Subcutaneous adipose tissue (tissue), 4 donors: ENCODE measurements around the gene IZUMO4. TPM values are rescaled to one million over a fixed set of nuclear protein-coding genes. Genes with fewer than 3 reads are reported as not detected.

Experiments used
- total RNA-seq, 4 donors: library from RNA; depleted of rRNA; stranded (reverse); fragments of >200 nt; gene quantifications; one replicate each; pipeline ENCODE4 v1.1.0, GENCODE V29; 2016
- TF ChIP-seq, protein P1 (sequence below): fragments of 450-650 bp; IDR thresholded peaks from one replicate; pipeline ENCODE4 v1.5.1; 2016; ENCODE audit warnings: low read depth, mild to moderate bottlenecking, control low read depth, antibody characterized with exemption, moderate library complexity

The IZUMO4 gene
- total RNA-seq, 4 donors from 2014 or later: 2.0 to 11.1 (median 6.3) TPM

DNA sequence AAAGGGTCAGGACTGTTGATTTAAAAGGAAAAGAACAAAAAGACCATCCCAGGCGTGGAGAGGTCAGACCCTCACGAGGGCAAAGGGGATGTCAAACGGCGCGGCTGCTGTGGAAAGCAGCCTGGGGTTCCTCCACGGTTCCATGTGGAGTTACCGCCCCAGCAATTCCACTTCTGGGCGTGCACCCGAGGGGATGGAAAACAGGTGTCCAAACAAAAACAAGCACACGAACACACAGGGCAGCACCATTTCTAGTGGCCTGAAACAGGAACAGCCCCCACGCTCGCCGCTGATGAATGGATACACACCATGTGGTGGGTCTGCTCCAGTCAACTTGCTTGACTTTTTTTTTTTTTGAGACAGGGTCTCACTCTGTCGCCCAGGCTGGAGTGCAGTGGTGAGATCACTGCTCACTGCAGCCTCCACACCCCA lies 43.4 kb downstream of the IZUMO4 start:
- TF ChIP-seq, protein P1, sequence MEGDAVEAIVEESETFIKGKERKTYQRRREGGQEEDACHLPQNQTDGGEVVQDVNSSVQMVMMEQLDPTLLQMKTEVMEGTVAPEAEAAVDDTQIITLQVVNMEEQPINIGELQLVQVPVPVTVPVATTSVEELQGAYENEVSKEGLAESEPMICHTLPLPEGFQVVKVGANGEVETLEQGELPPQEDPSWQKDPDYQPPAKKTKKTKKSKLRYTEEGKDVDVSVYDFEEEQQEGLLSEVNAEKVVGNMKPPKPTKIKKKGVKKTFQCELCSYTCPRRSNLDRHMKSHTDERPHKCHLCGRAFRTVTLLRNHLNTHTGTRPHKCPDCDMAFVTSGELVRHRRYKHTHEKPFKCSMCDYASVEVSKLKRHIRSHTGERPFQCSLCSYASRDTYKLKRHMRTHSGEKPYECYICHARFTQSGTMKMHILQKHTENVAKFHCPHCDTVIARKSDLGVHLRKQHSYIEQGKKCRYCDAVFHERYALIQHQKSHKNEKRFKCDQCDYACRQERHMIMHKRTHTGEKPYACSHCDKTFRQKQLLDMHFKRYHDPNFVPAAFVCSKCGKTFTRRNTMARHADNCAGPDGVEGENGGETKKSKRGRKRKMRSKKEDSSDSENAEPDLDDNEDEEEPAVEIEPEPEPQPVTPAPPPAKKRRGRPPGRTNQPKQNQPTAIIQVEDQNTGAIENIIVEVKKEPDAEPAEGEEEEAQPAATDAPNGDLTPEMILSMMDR: no peak

DNA sequence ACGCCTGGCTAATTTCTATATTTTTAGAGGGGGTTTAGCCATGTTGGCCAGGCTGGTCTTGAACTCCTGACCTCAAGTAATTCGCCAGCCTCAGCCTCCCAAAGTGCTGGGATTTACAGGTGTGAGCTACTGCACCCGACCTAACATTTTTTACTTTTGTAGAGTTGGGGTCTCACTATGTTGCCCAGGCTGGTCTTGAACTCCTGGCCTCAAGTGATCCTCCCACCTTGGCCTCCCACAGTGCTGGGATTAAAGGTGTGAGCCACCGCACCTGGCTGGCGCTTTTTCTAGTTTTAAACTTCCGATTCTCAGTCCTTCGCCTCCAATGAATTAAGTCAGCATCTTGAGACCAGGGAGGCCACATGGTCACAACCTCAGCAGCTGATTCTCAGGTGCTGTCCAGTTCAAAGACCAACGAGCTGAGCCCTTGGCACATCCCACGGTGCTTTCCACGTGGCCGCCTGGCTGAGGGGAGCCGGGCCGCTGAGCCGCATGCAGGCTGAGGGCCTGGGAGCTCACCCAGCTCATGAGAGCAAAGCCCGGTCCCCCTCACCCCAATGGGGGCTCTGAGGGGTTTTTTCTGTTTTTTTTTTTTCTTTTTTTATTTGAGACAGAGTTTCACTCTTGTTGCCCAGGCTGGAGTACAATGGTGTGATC lies 45.6 kb downstream of the IZUMO4 start:
- TF ChIP-seq, protein P1: no peak

DNA sequence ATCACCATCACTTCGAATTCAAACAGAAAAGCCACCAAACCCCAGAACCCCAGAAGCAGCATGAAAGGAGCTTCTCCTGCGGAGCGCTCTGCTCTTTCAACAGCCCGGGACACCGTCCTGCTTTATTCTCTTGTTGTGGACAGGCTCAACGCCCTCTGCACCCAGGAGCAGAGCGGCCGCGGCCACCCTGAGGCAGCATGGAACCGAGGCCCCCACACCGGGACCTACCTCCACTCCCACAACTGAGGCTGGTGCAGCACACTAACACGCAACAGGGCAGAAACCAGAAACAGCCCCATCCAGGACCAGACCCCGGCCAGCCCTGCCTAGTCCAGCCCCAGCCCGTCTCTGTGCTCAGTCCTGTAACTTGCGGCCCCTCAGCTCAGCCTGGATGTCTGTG lies 47.5 kb downstream of the IZUMO4 start:
- TF ChIP-seq, protein P1: no peak

DNA sequence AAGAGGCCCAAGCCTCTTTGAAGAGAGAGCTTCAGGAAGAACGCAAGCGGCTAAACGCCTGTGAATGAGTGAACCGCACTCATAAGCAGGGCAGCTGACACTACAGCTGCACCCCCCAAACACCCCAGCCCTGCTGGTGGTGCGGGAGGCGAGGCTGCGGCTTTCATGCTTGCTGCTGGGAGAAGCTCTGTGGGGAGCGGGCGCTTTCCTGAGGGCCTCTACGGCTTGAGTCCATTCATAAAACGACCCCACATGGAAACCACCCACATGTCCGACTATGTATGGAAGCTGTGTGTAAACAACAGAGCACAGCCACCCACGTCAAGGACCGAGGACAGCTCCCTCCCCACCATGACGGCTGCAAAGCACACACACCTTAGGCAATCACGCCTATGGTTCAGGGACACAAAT lies 49.1 kb downstream of the IZUMO4 start:
- TF ChIP-seq, protein P1: no peak

DNA sequence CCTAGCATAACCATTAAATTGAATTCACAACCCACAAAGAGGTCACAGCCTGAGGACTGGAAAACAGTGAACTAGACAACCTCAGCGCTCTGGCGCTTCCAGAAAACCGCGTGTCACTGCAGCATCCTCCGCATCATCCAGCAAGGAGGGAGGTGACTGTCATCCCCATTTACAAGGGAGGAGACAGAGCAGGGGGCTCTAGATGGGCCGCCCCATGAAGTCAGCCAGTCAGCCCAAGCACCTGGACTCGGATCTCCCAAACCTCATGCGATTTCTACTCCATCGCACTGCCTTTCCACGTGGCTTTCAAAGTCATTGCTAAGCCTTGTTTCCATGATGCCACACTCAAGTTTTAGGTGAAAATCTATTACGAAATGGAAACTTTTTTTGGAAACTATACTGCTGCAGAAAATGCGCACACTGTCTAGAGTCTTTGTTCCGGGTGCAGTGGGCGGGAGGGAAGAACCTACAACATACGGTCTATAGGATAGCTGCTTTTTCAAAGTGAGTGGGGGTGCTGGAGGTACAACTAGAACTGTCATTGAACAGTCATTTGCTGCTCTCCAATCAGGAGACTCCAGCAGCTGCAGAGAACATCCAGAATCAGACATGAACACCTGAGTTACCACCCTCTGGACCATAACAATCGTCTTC lies 51.9 kb downstream of the IZUMO4 start:
- TF ChIP-seq, protein P1: no peak

Other genes with a start within 250 kb of the IZUMO4 start
- gene REXO1, start 248.4 kb upstream of the IZUMO4 start, total RNA-seq: 10 to 100 TPM; 12.3 to 30.5 (median 20.1) TPM
- 1 to 10 TPM in 3 of 4 donors, not detected in 1; 2.4 to 3.4 (median 2.9) TPM for gene KLF16, start 233.3 kb upstream of the IZUMO4 start, total RNA-seq
- 10 to 100 TPM; 43.7 to 88.9 (median 56.8) TPM for gene ABHD17A, start 211.4 kb upstream of the IZUMO4 start, total RNA-seq
- gene ADAT3, start 191.5 kb upstream of the IZUMO4 start, total RNA-seq: 1 to 10 TPM in 1 of 4 donors, under 1 TPM in 3; 0.68 to 1.1 (median 0.93) TPM
- gene SCAMP4, start 191.5 kb upstream of the IZUMO4 start, total RNA-seq: 10 to 100 TPM; 20.9 to 45.8 (median 42.4) TPM
- gene CSNK1G2, start 155.7 kb upstream of the IZUMO4 start, total RNA-seq: 10 to 100 TPM; 17.3 to 50.9 (median 26.2) TPM
- 10 to 100 TPM; 39.6 to 76.5 (median 54.3) TPM for gene BTBD2, start 81.2 kb upstream of the IZUMO4 start, total RNA-seq
- gene MKNK2, start 45.7 kb upstream of the IZUMO4 start, total RNA-seq: 100 to 1,000 TPM; 120 to 386 (median 204) TPM
- 10 to 100 TPM; 27.9 to 53.3 (median 46.5) TPM for gene MOB3A, start 589 bp upstream of the IZUMO4 start, total RNA-seq
- gene AP3D1, start 54.7 kb downstream of the IZUMO4 start, total RNA-seq: 10 to 100 TPM; 46.6 to 94.0 (median 57.5) TPM
- 10 to 100 TPM in 1 of 4 donors, 1 to 10 TPM in 3; 3.2 to 12.2 (median 5.4) TPM for gene DOT1L, start 67.0 kb downstream of the IZUMO4 start, total RNA-seq
- gene PLEKHJ1, start 139.4 kb downstream of the IZUMO4 start, total RNA-seq: 10 to 100 TPM; 21.0 to 78.2 (median 47.3) TPM
- 10 to 100 TPM; 13.4 to 59.3 (median 28.0) TPM for gene SF3A2, start 139.9 kb downstream of the IZUMO4 start, total RNA-seq
- under 1 TPM in 1 of 4 donors, not detected in 3; 0.34 TPM for gene AMH, start 152.4 kb downstream of the IZUMO4 start, total RNA-seq
- gene JSRP1, start 159.5 kb downstream of the IZUMO4 start, total RNA-seq: not detected
- under 1 TPM in 3 of 4 donors, not detected in 1; 0.68 to 0.88 (median 0.75) TPM for gene PEAK3, start 185.3 kb downstream of the IZUMO4 start, total RNA-seq
- not detected for gene LINGO3, start 211.2 kb downstream of the IZUMO4 start, total RNA-seq
- gene LSM7, start 231.7 kb downstream of the IZUMO4 start, total RNA-seq: 10 to 100 TPM; 51.8 to 95.7 (median 71.9) TPM
- 10 to 100 TPM in 2 of 4 donors, 1 to 10 TPM in 2; 8.7 to 50.3 (median 12.5) TPM for gene SPPL2B, start 231.8 kb downstream of the IZUMO4 start, total RNA-seq